WTC11 (cell line): ENCODE results near the gene PADI6.

Experiments used
- ATF2 ChIP-seq: sonication (generic); formaldehyde crosslinking; IDR thresholded peaks from 2 replicates; pipeline ENCODE4 v1.8.1; 2022; ENCODE audit warnings: low read depth, missing genetic modification reagents, borderline replicate concordance
- CTCF ChIP-seq: fragments of 200-600 bp; IDR thresholded peaks from 2 replicates; pipeline ENCODE4 v1.8.0; 2022; ENCODE audit warnings: antibody characterized with exemption
- GTF2I ChIP-seq: fragments of 250-450 bp; sonication (Bioruptor Pico); conservative IDR thresholded peaks from 2 replicates; pipeline ENCODE4 v1.4.0; 2021; ENCODE audit warnings: mild to moderate bottlenecking
- IRF1 ChIP-seq: sonication (generic); formaldehyde crosslinking; IDR thresholded peaks from 2 replicates; pipeline ENCODE4 v1.8.0; 2023; ENCODE audit warnings: missing genetic modification reagents
- RELA ChIP-seq: sonication (generic); formaldehyde crosslinking; IDR thresholded peaks from 2 replicates; pipeline ENCODE4 v1.8.1; 2022; ENCODE audit warnings: missing genetic modification reagents, mild to moderate bottlenecking, borderline replicate concordance
- SP1 ChIP-seq: sonication (generic); formaldehyde crosslinking; conservative IDR thresholded peaks from 2 replicates; pipeline ENCODE4 v1.8.1; 2022; ENCODE audit warnings: missing genetic modification reagents
- STAT6 ChIP-seq: sonication (generic); formaldehyde crosslinking; conservative IDR thresholded peaks from 2 replicates; pipeline ENCODE4 v1.8.1; 2023; ENCODE audit warnings: mild to moderate bottlenecking, low read depth, missing genetic modification reagents, moderate library complexity
- TP53 ChIP-seq: sonication (generic); formaldehyde crosslinking; IDR thresholded peaks from 2 replicates; pipeline ENCODE4 v1.8.1; 2023; ENCODE audit warnings: mild to moderate bottlenecking, missing genetic modification reagents
- ZNF121 ChIP-seq: sonication (generic); formaldehyde crosslinking; IDR thresholded peaks from 2 replicates; pipeline ENCODE4 v1.8.0; 2023; ENCODE audit warnings: missing genetic modification reagents
- ZNF423 ChIP-seq: fragments of 250-450 bp; sonication (Bioruptor Pico); IDR thresholded peaks from 2 replicates; pipeline ENCODE4 v2.1.2; 2022; ENCODE audit warnings: mild to moderate bottlenecking, moderate library complexity

- TF ChIP-seq TP53 (CRISPR knock-in tag) (no peak), IRF1 (no peak), CTCF (no peak), RELA (no peak), SP1 (CRISPR knock-in tag) (no peak), ZNF121 (CRISPR knock-in tag) (no peak), STAT6 (CRISPR knock-in tag) (no peak), ATF2 (CRISPR knock-in tag) (no peak), ZNF423 (CRISPR knock-in tag) (no peak), GTF2I (no peak)
Measured at GRCh38 chr1:17429183-17429582, 57.2 kb downstream of the PADI6 start.
